DND-41 (cell line): ENCODE results near the gene FBXO22.

Experiments
- ATAC-seq: fragments of 200-7000 bp; cut with Tn5 transposase; 3 replicates; pipeline ENCODE4 v1.9.1; 2021; ENCODE audit warnings: low read depth; ENCODE audit not compliant: insufficient read depth
- DNase-seq: peaks from one replicate; pipeline ENCODE4 v3.0.0-alpha.2; 2020
- H2AFZ ChIP-seq: 2 replicates; pipeline ENCODE4 v1.6.0; 2012; ENCODE audit warnings: low read depth, low read length
- H3K27ac ChIP-seq: 2 replicates; pipeline ENCODE4 v1.5.1; 2012; ENCODE audit warnings: low read length, inconsistent platforms
- H3K27me3 ChIP-seq: fragments of 200-600 bp; sonication (generic); 2 replicates; pipeline ENCODE4 v1.6.0; 2012; ENCODE audit warnings: low read length, mild to moderate bottlenecking, inconsistent platforms; ENCODE audit not compliant: insufficient read depth, poor library complexity
- H3K36me3 ChIP-seq: 2 replicates; pipeline ENCODE4 v1.5.1; 2012; ENCODE audit warnings: low read length, inconsistent platforms; ENCODE audit not compliant: insufficient read depth
- H3K4me1 ChIP-seq: 2 replicates; pipeline ENCODE4 v1.5.1; 2012; ENCODE audit warnings: mild to moderate bottlenecking, low read length; ENCODE audit not compliant: insufficient read depth
- H3K4me2 ChIP-seq: 2 replicates; pipeline ENCODE4 v1.6.0; 2012; ENCODE audit warnings: mild to moderate bottlenecking, moderate library complexity, low read length, inconsistent platforms; ENCODE audit not compliant: insufficient read depth
- H3K4me3 ChIP-seq, 2 experiments: fragments of 200-600 bp in 1 of 2; shearing (Covaris generic) in 1 of 2; 2 replicates each; pipeline ENCODE4 v1.5.1; 2012 to 2016; ENCODE audit warnings: inconsistent platforms in 2 of 2, low read length in 2 of 2, mild to moderate bottlenecking in 2 of 2, low read depth in 1 of 2, moderate library complexity in 1 of 2
- H3K79me2 ChIP-seq: 2 replicates; pipeline ENCODE4 v1.6.0; 2012; ENCODE audit warnings: low read length, inconsistent platforms; ENCODE audit not compliant: insufficient read depth
- H3K9ac ChIP-seq: 2 replicates; pipeline ENCODE4 v1.6.0; 2012; ENCODE audit warnings: low read depth, mild to moderate bottlenecking, inconsistent platforms, low read length, moderate library complexity
- H3K9me3 ChIP-seq: 2 replicates; pipeline ENCODE4 v1.5.1; 2012; ENCODE audit warnings: low read length, moderate library complexity, mild to moderate bottlenecking, inconsistent platforms; ENCODE audit not compliant: insufficient read depth, severe bottlenecking
- H4K20me1 ChIP-seq: 2 replicates; pipeline ENCODE4 v1.6.0; 2012; ENCODE audit warnings: low read length; ENCODE audit not compliant: insufficient read depth
- CTCF ChIP-seq: IDR thresholded peaks from 2 replicates; pipeline ENCODE4 v1.5.1; 2012; ENCODE audit warnings: borderline replicate concordance, low read length, moderate library complexity, mild to moderate bottlenecking; ENCODE audit not compliant: poor library complexity, severe bottlenecking; ENCODE audit errors: extremely low read depth
- EZH2 ChIP-seq: IDR thresholded peaks from 3 replicates; pipeline ENCODE4 v1.6.1; 2012; ENCODE audit warnings: borderline replicate concordance, low read depth, mild to moderate bottlenecking, moderate library complexity, low read length, inconsistent platforms; ENCODE audit not compliant: severe bottlenecking

The FBXO22 gene

GRCh38 chr15:75947092-75947491, 43.4 kb downstream of the FBXO22 start:
- no peaks in the 10 kb centered on the region for H3K79me2 ChIP-seq
- no peak overlapping the region for H3K27ac ChIP-seq
- no peaks in the 10 kb centered on the region for H3K36me3 ChIP-seq
- DNase-seq (no peak), ATAC-seq (no peak)
- no peaks in the 10 kb centered on the region for H4K20me1 ChIP-seq
- H3K4me2 ChIP-seq: no peak overlapping the region
- no peaks in the 10 kb centered on the region for H3K4me1 ChIP-seq
- H3K9ac ChIP-seq: no peak overlapping the region
- H2AFZ ChIP-seq: no peak overlapping the region
- no peak overlapping the region for H3K4me3 ChIP-seq
- H3K27me3 ChIP-seq: peaks cover 2% of the 10 kb centered on the region
- no peaks in the 10 kb centered on the region for H3K9me3 ChIP-seq
- TF ChIP-seq EZH2: no peak
- no peak for TF ChIP-seq CTCF

DNA sequence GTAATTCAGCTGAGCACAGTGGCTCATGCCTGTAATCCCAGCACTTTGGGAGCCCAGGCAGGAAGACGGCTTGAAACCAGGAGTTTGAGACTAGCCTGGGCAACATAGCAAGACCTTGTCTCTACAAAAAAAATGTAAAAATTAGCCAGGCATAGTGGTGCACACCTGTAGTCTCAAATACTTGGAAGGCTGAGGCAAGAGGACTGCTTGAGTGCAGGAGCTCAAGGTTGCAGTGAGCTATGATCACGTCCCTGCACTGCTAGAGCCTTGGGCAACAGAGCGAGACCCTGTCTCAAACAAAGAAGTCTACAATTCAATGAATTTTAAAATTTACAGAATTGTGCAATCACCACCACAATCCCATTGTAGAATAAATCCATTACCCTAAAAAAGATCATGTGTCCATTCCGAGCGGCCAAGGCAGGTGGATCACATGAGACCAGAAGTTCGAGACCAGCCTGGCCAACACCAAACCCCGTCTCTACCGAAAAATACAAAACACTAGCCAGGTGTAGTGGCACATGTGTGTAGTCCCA, 45.2 kb downstream of the FBXO22 start:
- no peak for ATAC-seq
- H3K27me3 ChIP-seq: peaks cover 2% of the 10 kb centered on the region
- H3K27ac ChIP-seq: no peak overlapping the region
- H3K9ac ChIP-seq: no peak overlapping the region
- no peak for DNase-seq
- TF ChIP-seq EZH2: no peak
- no peaks in the 10 kb centered on the region for H3K36me3 ChIP-seq
- H2AFZ ChIP-seq: no peak overlapping the region
- no peak overlapping the region for H3K4me2 ChIP-seq
- H4K20me1 ChIP-seq: no peaks in the 10 kb centered on the region
- H3K4me1 ChIP-seq: no peaks in the 10 kb centered on the region
- H3K79me2 ChIP-seq: no peaks in the 10 kb centered on the region
- H3K9me3 ChIP-seq: no peaks in the 10 kb centered on the region
- H3K4me3 ChIP-seq: no peak overlapping the region

DNA sequence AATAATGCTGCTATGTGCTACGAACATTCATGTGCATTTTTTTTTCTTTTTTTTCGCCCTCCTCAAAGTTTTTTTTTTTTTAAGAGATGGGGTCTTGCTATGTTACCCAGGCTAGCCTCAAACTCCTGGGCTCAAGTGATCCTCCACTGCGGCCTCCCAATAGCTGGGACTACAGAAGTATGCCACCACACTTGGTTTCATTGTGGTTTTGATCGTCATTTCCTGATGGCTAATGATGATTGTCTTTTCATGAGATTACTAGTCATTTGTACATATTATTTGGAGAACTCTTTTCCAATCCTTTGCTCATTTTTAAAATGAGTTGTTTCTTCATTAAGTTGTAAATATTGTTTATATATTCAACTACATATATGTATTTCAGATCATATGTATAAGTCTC, 48.8 kb downstream of the FBXO22 start:
- no peak overlapping the region for H3K9ac ChIP-seq
- H3K27me3 ChIP-seq: peaks cover 7% of the 10 kb centered on the region
- no peaks in the 10 kb centered on the region for H3K9me3 ChIP-seq
- no peak for ATAC-seq
- H3K27ac ChIP-seq: no peak overlapping the region
- TF ChIP-seq CTCF (no peak), EZH2 (no peak)
- no peak overlapping the region for H3K4me2 ChIP-seq
- no peaks in the 10 kb centered on the region for H3K4me1 ChIP-seq
- H3K36me3 ChIP-seq: no peaks in the 10 kb centered on the region
- H3K79me2 ChIP-seq: no peaks in the 10 kb centered on the region
- no peaks in the 10 kb centered on the region for H4K20me1 ChIP-seq
- H3K4me3 ChIP-seq: no peak overlapping the region
- no peak for DNase-seq
- H2AFZ ChIP-seq: no peak overlapping the region

- Histone ChIP-seq H3K9ac (no peak overlapping the region), H2AFZ (no peak overlapping the region), H3K27me3 (peaks cover 7% of the 10 kb centered on the region), H3K79me2 (no peaks in the 10 kb centered on the region), H3K36me3 (no peaks in the 10 kb centered on the region), H3K4me3 (no peak overlapping the region), H3K27ac (no peak overlapping the region), H3K4me1 (no peaks in the 10 kb centered on the region), H4K20me1 (no peaks in the 10 kb centered on the region), H3K9me3 (no peaks in the 10 kb centered on the region), H3K4me2 (no peak overlapping the region)
- no peak for ATAC-seq
- no peak for TF ChIP-seq CTCF
- TF ChIP-seq EZH2: no peak
- no peak for DNase-seq
Observed at GRCh38 chr15:75955720-75956119, 52.0 kb downstream of the FBXO22 start.
